Hair follicular keratinocyte (primary cell): Measurements from ENCODE around the gene TMEM61. TPM values are rescaled to one million over a fixed set of nuclear protein-coding genes. Genes with fewer than 3 reads are reported as not detected.

Experiments
- total RNA-seq: library from RNA; depleted of rRNA; stranded (reverse); fragments of >200 nt; gene quantifications from 2 replicates; pipeline ENCODE4 v1.2.3, GENCODE V29; 2015

TMEM61 gene
- total RNA-seq = 1.5 TPM in 1 of 2 replicates, not detected in the other

DNA sequence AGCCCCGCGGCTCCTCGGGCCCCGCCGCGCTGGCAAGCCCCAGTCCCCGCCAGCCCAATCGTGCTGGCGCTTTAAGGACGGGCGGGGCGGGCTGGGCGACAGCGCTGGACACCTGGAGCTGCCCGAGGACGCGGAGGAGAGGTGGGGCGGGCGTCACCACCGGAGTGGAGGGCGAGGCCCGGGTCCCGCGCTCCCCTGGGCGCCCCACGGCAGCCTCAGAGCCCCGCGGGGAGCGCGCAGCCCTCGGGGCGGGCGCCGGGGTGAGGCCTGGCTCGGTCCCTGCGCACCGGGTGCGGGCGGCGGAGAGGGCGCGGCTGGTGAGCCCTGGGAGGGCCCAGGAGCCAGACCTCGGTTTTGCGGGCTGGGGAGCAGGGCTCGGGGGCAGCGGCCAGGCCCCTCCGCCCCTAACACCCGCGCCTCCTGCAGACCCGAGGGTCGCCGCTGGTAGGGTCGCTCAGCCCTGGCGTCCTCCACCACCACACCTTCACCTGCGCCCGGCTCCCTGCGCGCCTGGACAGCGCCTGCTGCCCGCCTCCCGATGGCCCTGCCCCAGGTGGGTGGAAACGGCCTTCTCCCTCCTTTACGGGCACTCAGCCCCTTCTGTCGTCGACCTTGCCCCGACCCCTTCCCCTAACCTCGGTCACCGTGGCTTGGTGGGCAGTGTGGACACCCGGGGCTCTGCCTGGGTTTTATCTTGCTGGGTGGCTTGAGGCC, at the start of gene TMEM61:
TMEM61 (plus strand) TSS at position 101 of the 714 bp plus-strand sequence; CDS start at position 539, 438 bp downstream.

DNA sequence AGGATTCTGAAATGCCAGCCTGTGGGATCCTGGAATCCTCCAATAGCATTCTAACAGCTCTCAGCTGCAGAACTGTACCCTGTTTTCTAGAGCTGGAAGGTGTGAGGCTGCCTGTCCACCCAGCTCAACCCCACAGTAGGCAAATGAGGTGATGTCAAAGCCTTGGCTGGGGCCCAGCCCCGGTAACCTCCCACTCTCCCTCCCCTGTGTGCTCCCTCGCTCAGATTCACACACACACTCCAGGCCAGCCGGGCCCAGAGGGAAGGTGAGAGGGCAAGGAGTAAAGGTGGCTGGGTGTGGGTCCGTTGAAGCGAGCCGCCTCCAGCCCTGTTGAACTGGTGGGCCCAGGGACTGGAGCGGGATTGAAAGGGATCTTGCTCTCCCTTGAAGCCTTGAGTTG, 18.2 kb downstream of the TMEM61 start, which contains the start of gene BSND:
BSND (plus strand) TSS at position 257 of the 400 bp plus-strand sequence. CDS start 254 bp downstream, outside the sequence.

DNA sequence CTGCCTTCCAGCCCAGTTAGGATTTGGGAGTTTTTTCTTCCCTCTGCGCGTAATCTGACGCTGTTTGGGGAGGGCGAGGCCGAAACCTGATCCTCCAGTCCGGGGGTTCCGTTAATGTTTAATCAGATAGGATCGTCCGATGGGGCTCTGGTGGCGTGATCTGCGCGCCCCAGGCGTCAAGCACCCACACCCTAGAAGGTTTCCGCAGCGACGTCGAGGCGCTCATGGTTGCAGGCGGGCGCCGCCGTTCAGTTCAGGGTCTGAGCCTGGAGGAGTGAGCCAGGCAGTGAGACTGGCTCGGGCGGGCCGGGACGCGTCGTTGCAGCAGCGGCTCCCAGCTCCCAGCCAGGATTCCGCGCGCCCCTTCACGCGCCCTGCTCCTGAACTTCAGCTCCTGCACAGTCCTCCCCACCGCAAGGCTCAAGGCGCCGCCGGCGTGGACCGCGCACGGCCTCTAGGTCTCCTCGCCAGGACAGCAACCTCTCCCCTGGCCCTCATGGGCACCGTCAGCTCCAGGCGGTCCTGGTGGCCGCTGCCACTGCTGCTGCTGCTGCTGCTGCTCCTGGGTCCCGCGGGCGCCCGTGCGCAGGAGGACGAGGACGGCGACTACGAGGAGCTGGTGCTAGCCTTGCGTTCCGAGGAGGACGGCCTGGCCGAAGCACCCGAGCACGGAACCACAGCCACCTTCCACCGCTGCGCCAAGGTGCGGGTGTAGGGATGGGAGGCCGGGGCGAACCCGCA, 59.1 kb downstream of the TMEM61 start, which contains the start of gene PCSK9:
PCSK9 (plus strand) TSS at position 207 of the 741 bp plus-strand sequence; CDS start at position 497, 290 bp downstream.

Other genes starting within 250 kb of the TMEM61 start
- 4.3 and 5.6 TPM in 2 replicates for gene PARS2, start 216.1 kb upstream of the TMEM61 start, total RNA-seq
- 10.6 and 10.9 TPM in 2 replicates for gene TTC22, start 179.3 kb upstream of the TMEM61 start, total RNA-seq
- gene DHCR24, start 93.4 kb upstream of the TMEM61 start, total RNA-seq = 258 and 276 TPM in 2 replicates
- not detected in 2 replicates for gene BSND, start 18.3 kb downstream of the TMEM61 start, total RNA-seq
- 265 and 294 TPM in 2 replicates for gene PCSK9, start 58.9 kb downstream of the TMEM61 start, total RNA-seq
- 18.8 and 26.2 TPM in 2 replicates for gene USP24, start 234.7 kb downstream of the TMEM61 start, total RNA-seq